GM06990 (cell line): ENCODE data around the gene CARD16.

Experiments
- DNase-seq: peaks from one replicate; pipeline ENCODE4 v3.0.0-alpha.2; 2011; ENCODE audit not compliant: insufficient read length; ENCODE audit errors: extremely low read depth
- H3K27me3 ChIP-seq: replicated peaks from 2 replicates; pipeline ENCODE4 v1.6.0; 2011; ENCODE audit warnings: low read length; ENCODE audit not compliant: control insufficient read depth, insufficient read depth
- H3K36me3 ChIP-seq: 2 replicates; pipeline ENCODE4 v1.5.1; 2011; ENCODE audit warnings: low read length; ENCODE audit not compliant: control insufficient read depth, insufficient read depth
- H3K4me3 ChIP-seq: replicated peaks from 2 replicates; pipeline ENCODE4 v1.5.1; 2011; ENCODE audit warnings: low read depth, mild to moderate bottlenecking, control low read depth, low read length
- TF ChIP-seq, protein P1 (sequence below): IDR thresholded peaks from 2 replicates; pipeline ENCODE4 v1.5.1; 2011; ENCODE audit warnings: low read length, control low read depth, mild to moderate bottlenecking, inconsistent platforms; ENCODE audit not compliant: insufficient read depth, poor library complexity, severe bottlenecking

CARD16 gene

GRCh38 chr11:105003151-105003550 lies 42.0 kb downstream of the CARD16 start:
- no peak for DNase-seq
- H3K36me3 ChIP-seq = no peaks in the 10 kb centered on the region
- TF ChIP-seq, protein P1, sequence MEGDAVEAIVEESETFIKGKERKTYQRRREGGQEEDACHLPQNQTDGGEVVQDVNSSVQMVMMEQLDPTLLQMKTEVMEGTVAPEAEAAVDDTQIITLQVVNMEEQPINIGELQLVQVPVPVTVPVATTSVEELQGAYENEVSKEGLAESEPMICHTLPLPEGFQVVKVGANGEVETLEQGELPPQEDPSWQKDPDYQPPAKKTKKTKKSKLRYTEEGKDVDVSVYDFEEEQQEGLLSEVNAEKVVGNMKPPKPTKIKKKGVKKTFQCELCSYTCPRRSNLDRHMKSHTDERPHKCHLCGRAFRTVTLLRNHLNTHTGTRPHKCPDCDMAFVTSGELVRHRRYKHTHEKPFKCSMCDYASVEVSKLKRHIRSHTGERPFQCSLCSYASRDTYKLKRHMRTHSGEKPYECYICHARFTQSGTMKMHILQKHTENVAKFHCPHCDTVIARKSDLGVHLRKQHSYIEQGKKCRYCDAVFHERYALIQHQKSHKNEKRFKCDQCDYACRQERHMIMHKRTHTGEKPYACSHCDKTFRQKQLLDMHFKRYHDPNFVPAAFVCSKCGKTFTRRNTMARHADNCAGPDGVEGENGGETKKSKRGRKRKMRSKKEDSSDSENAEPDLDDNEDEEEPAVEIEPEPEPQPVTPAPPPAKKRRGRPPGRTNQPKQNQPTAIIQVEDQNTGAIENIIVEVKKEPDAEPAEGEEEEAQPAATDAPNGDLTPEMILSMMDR = no peak
- no peaks in the 10 kb centered on the region for H3K27me3 ChIP-seq
- no peak overlapping the region for H3K4me3 ChIP-seq

GRCh38 chr11:105000797-105001196 lies 44.3 kb downstream of the CARD16 start:
- no peaks in the 10 kb centered on the region for H3K27me3 ChIP-seq
- TF ChIP-seq, protein P1 = peak; percentile 90
- DNase-seq = no peak
- H3K4me3 ChIP-seq = no peak overlapping the region
- H3K36me3 ChIP-seq = no peaks in the 10 kb centered on the region

- TF ChIP-seq, protein P1 = no peak
- H3K27me3 ChIP-seq = no peaks in the 10 kb centered on the region
- DNase-seq = no peak
These were observed 45.0 kb downstream of the CARD16 start for GRCh38 chr11:105000167-105000566.

DNA sequence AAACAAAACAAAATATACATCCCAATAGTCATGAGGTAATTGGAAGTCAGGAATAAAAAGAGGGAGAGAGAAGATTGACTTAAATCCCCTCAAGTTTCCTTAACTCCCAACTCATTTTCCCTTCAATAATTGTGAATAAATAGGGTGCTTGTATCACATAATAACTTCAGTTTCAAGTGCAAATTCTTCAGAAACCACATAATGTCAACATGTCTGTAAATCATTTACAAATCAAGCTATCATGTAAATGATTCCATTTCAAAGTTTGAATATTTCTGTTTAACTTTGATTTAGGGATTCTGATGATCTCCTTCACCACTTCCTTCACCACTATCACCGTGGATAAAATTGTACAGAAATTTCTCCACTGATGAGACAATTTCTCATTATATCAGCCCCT lies 45.4 kb downstream of the CARD16 start:
- Histone ChIP-seq H3K27me3 (no peaks in the 10 kb centered on the region), H3K36me3 (no peaks in the 10 kb centered on the region), H3K4me3 (no peak overlapping the region)
- TF ChIP-seq, protein P1 = no peak
- no peak for DNase-seq

More at GRCh38 chr11:105000167-105000566, 45.0 kb downstream of the CARD16 start:
- Histone ChIP-seq H3K4me3 (no peak overlapping the region), H3K36me3 (no peaks in the 10 kb centered on the region)

DNA sequence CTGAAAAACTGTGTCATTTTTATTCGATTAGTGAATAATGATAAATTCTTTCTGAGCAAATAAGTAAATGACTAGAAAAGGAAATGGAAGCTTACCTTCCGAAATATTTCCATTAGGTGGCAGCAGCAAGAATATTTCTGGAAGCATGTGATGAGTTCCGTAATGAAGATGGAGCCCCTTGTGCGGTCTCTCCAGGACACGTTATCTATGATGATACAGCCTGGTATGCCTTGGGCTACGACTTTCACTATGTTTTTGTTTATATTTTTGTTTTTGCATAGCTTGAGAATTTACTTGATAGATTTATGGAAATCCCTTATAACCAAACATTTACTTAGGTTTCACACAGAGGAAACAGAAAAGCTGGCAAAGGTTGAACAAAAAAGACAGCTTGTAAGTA lies 47.8 kb downstream of the CARD16 start:
- TF ChIP-seq, protein P1 = no peak
- H3K27me3 ChIP-seq = no peaks in the 10 kb centered on the region
- no peak overlapping the region for H3K4me3 ChIP-seq
- no peak for DNase-seq
- no peaks in the 10 kb centered on the region for H3K36me3 ChIP-seq

- H3K4me3 ChIP-seq = no peak overlapping the region
- TF ChIP-seq, protein P1 = no peak
- no peaks in the 10 kb centered on the region for H3K36me3 ChIP-seq
- H3K27me3 ChIP-seq = no peaks in the 10 kb centered on the region
- no peak for DNase-seq
These were observed 50.1 kb downstream of the CARD16 start for GRCh38 chr11:104995001-104995408.
